ENCODE measurements around the gene RPS6KA2. TPM values are rescaled to one million over a fixed set of nuclear protein-coding genes. Genes with fewer than 3 reads are reported as not detected.

RPS6KA2 gene
- total RNA-seq, 4 donors from 2014 or later: 52.1 to 84.8 (median 58.7) TPM

DNA sequence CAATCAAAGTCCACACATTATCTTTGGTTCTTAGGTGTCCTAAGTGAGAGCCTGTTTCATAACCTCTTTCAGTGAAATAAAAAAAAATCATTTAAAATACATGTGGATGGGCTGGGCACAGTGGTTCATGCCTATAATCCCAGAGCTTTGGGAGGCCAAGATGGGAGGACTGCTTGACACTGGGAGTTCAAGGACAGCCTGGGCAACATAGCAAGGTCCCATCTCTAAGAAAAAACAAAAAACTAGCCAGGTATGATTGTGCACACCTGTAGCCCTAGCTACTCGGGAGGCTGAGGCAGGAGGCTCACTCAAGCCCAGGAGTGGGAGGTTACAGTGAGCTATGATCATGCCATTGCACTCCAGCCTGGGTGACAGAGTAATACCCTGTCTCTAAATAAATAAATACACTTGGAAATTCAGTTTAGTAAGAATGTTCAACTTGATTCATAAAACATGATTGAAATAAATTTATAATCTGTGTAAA lies 247.9 kb downstream of the RPS6KA2 start:
- DNase-seq (ENCODE audit: low spot score) (no peak), ATAC-seq (ENCODE audit: low FRiP score) (no peak)
- no peak for TF ChIP-seq CTCF (IDR thresholded peaks at IDR 0.05)

- DNase-seq (ENCODE audit: low spot score) (no peak), ATAC-seq (ENCODE audit: low FRiP score) (no peak)
- TF ChIP-seq CTCF (IDR thresholded peaks at IDR 0.05): no peak
These were observed 249.3 kb downstream of the RPS6KA2 start for GRCh38 chr6:166377721-166378120.

DNA sequence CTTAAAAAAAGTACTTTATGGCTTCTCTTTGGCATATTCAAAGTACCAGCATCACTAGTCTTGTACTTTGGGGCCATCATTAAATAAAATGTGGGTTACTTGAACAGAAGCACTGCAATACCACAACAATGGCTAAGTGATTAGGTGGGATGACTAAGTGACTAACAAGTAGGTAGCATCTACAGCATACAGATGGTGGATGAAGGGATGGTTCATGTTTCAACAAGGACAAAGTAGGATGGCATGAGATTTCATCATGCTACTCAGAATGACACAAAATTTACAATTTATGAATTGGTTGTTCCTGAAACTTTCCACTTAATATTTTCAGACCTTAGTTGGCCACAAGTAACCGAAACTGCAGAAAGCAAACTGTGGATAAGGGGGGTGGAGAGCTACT lies 252.0 kb downstream of the RPS6KA2 start:
- no peak for TF ChIP-seq CTCF (IDR thresholded peaks at IDR 0.05)
- no peak for ATAC-seq (ENCODE audit: low FRiP score)
- no peak for DNase-seq (ENCODE audit: low spot score)

GRCh38 chr6:166370489-166370888 lies 256.6 kb downstream of the RPS6KA2 start:
- DNase-seq (ENCODE audit: low spot score) (no peak), ATAC-seq (ENCODE audit: low FRiP score) (no peak)
- no peak for TF ChIP-seq CTCF (IDR thresholded peaks at IDR 0.05)

- ATAC-seq (ENCODE audit: low FRiP score) (no peak), DNase-seq (ENCODE audit: low spot score) (no peak)
- TF ChIP-seq CTCF (IDR thresholded peaks at IDR 0.05): no peak
These were observed 257.3 kb downstream of the RPS6KA2 start for GRCh38 chr6:166369782-166370181.

GRCh38 chr6:166366921-166367320 lies 260.1 kb downstream of the RPS6KA2 start:
- no peak for ATAC-seq (ENCODE audit: low FRiP score)
- no peak for TF ChIP-seq CTCF (IDR thresholded peaks at IDR 0.05)
- DNase-seq (ENCODE audit: low spot score): no peak

GRCh38 chr6:166365806-166366205 lies 261.2 kb downstream of the RPS6KA2 start:
- no peak for TF ChIP-seq CTCF (IDR thresholded peaks at IDR 0.05)
- ATAC-seq (ENCODE audit: low FRiP score) (no peak), DNase-seq (ENCODE audit: low spot score) (no peak)

All from omental fat pad (tissue), 4 donors.